ENCODE measurements around the gene RIPPLY2. TPM values are rescaled to one million over a fixed set of nuclear protein-coding genes. Genes with fewer than 3 reads are reported as not detected.

RIPPLY2 gene, protein sequence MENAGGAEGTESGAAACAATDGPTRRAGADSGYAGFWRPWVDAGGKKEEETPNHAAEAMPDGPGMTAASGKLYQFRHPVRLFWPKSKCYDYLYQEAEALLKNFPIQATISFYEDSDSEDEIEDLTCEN
- not detected for polyA plus RNA-seq (2012; ENCODE audit: insufficient read length, low read depth)

GRCh38 chr6:83853178-83854000 lies at the start of gene RIPPLY2:
RIPPLY2 (plus strand) TSS chr6:83853360; CDS start chr6:83853417, 57 bp downstream.
- TF ChIP-seq REST (IDR thresholded peaks at IDR 0.05; ENCODE audit: insufficient read depth in 1 of 2, low read depth in 2 of 2, low read length in 2 of 2) (no peak), FOXP2 (optimal IDR thresholded peaks at IDR 0.05; ENCODE audit: borderline replicate concordance, extremely low read depth, extremely low read length, insufficient read depth) (no peak), TAF1 (IDR thresholded peaks at IDR 0.05; ENCODE audit: borderline replicate concordance, insufficient read depth, low read length) (no peak), SIN3A (IDR thresholded peaks at IDR 0.05; ENCODE audit: borderline replicate concordance, insufficient read depth, low read length) (no peak), POLR2AphosphoS5 (IDR thresholded peaks at IDR 0.05; ENCODE audit: low read depth, low read length) (no peak)

GRCh38 chr6:83804886-83805285 lies 48.3 kb upstream of the RIPPLY2 start:
- TF ChIP-seq FOXP2 (optimal IDR thresholded peaks at IDR 0.05; ENCODE audit: borderline replicate concordance, extremely low read depth, extremely low read length, insufficient read depth) (no peak), TAF1 (IDR thresholded peaks at IDR 0.05; ENCODE audit: borderline replicate concordance, insufficient read depth, low read length) (no peak), POLR2AphosphoS5 (IDR thresholded peaks at IDR 0.05; ENCODE audit: low read depth, low read length) (no peak)

DNA sequence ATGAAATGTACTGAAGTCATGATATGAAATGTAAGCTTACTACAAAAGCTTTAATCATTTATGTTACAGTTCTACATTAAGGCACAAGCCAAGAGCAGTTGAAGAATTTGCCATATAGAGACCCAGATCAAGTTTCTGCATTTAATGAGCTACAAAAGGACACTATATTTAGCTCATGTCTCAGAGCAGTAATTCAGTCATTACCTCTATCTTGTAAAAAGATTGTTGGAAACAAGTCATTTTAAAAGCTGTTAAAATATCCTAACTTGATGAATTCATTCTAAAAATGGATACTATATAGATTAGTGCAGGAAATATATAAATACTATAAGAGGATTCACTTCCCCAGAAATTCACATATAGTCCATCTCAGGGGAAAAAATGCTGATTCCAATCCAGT lies 45.2 kb upstream of the RIPPLY2 start:
- TF ChIP-seq POLR2AphosphoS5 (IDR thresholded peaks at IDR 0.05; ENCODE audit: low read depth, low read length) (no peak), SIN3A (IDR thresholded peaks at IDR 0.05; ENCODE audit: borderline replicate concordance, insufficient read depth, low read length) (no peak), REST (IDR thresholded peaks at IDR 0.05; ENCODE audit: insufficient read depth in 1 of 2, low read depth in 2 of 2, low read length in 2 of 2) (no peak), TAF1 (IDR thresholded peaks at IDR 0.05; ENCODE audit: borderline replicate concordance, insufficient read depth, low read length) (no peak), FOXP2 (optimal IDR thresholded peaks at IDR 0.05; ENCODE audit: borderline replicate concordance, extremely low read depth, extremely low read length, insufficient read depth) (no peak)

DNA sequence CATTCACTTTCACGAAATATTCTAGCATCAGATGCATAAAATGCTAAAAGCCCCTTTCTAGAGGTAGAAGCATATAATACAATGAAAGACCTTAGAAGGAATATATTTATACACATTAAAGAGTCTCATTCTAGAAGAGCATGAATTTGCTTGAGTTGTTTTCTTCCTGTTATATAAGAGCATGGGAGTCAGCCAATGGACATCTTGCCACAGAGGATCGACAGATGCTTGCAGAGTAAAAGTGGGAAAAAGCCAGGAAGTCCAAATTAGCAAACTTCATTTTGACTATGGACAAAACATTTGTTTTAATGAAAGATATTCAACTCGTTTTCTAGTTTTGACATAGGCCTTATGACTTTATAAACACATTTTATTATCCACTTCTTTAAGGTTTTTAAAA lies 44.2 kb upstream of the RIPPLY2 start:
- TF ChIP-seq REST (IDR thresholded peaks at IDR 0.05; ENCODE audit: insufficient read depth in 1 of 2, low read depth in 2 of 2, low read length in 2 of 2) (no peak), FOXP2 (optimal IDR thresholded peaks at IDR 0.05; ENCODE audit: borderline replicate concordance, extremely low read depth, extremely low read length, insufficient read depth) (no peak), POLR2AphosphoS5 (IDR thresholded peaks at IDR 0.05; ENCODE audit: low read depth, low read length) (no peak), TAF1 (IDR thresholded peaks at IDR 0.05; ENCODE audit: borderline replicate concordance, insufficient read depth, low read length) (no peak), SIN3A (IDR thresholded peaks at IDR 0.05; ENCODE audit: borderline replicate concordance, insufficient read depth, low read length) (no peak)

GRCh38 chr6:83812595-83812994 lies 40.6 kb upstream of the RIPPLY2 start:
- TF ChIP-seq FOXP2 (optimal IDR thresholded peaks at IDR 0.05; ENCODE audit: borderline replicate concordance, extremely low read depth, extremely low read length, insufficient read depth) (no peak), SIN3A (IDR thresholded peaks at IDR 0.05; ENCODE audit: borderline replicate concordance, insufficient read depth, low read length) (no peak), TAF1 (IDR thresholded peaks at IDR 0.05; ENCODE audit: borderline replicate concordance, insufficient read depth, low read length) (no peak), POLR2AphosphoS5 (IDR thresholded peaks at IDR 0.05; ENCODE audit: low read depth, low read length) (no peak), REST (IDR thresholded peaks at IDR 0.05; ENCODE audit: insufficient read depth in 1 of 2, low read depth in 2 of 2, low read length in 2 of 2) (no peak)
